Central memory CD8-positive, alpha-beta T cell (primary cell): Measurements from ENCODE around the gene LRCH3.
"Not testable (repeated sequence)": the region's sequence is repeated elsewhere in the genome, so short reads cannot be mapped to it uniquely, and the experiment has no call there.

Experiments
- ATAC-seq: fragments of 150-1000 bp; cut with Tn5 transposase; replicated peaks from 2 replicates; pipeline ENCODE4 v1.10.0; 2022; ENCODE audit warnings: mild to moderate bottlenecking, moderate FRiP score, moderate number of reproducible peaks; ENCODE audit not compliant: poor library complexity, severe bottlenecking; ENCODE audit errors: extremely low read depth
- DNase-seq, 2 donors: peaks; one replicate each; pipeline ENCODE4 v3.0.0; 2021; ENCODE audit warnings: low spot score in 2 of 2
- H3K27ac Mint-ChIP-seq: one replicate; pipeline ENCODE4 v1.8.0; 2022; ENCODE audit warnings: low read depth, mild to moderate bottlenecking, moderate library complexity, mixed read lengths
- H3K27me3 Mint-ChIP-seq: one replicate; pipeline ENCODE4 v1.8.0; 2022; ENCODE audit warnings: mixed read lengths
- H3K36me3 Mint-ChIP-seq: one replicate; pipeline ENCODE4 v1.8.0; 2022; ENCODE audit warnings: mild to moderate bottlenecking, moderate library complexity, mixed read lengths; ENCODE audit not compliant: insufficient read depth
- H3K4me1 Mint-ChIP-seq: one replicate; pipeline ENCODE4 v1.8.0; 2022; ENCODE audit warnings: mixed read lengths
- H3K4me3 Mint-ChIP-seq: one replicate; pipeline ENCODE4 v1.8.0; 2022; ENCODE audit warnings: mild to moderate bottlenecking, moderate library complexity, mixed read lengths
- H3K9me3 Mint-ChIP-seq: one replicate; pipeline ENCODE4 v1.8.0; 2022; ENCODE audit warnings: mixed read lengths

The LRCH3 gene

GRCh38 chr3:197883541-197883940, 92.5 kb downstream of the LRCH3 start:
- no peaks in the 10 kb centered on the region for H3K4me1 Mint-ChIP-seq
- DNase-seq, result no peak
- H3K4me3 Mint-ChIP-seq, result no peak overlapping the region
- no peak overlapping the region for H3K27ac Mint-ChIP-seq
- no peak for ATAC-seq
- no peaks in the 10 kb centered on the region for H3K27me3 Mint-ChIP-seq
- H3K36me3 Mint-ChIP-seq, result peaks cover 34% of the 10 kb centered on the region
- no peaks in the 10 kb centered on the region for H3K9me3 Mint-ChIP-seq

DNA sequence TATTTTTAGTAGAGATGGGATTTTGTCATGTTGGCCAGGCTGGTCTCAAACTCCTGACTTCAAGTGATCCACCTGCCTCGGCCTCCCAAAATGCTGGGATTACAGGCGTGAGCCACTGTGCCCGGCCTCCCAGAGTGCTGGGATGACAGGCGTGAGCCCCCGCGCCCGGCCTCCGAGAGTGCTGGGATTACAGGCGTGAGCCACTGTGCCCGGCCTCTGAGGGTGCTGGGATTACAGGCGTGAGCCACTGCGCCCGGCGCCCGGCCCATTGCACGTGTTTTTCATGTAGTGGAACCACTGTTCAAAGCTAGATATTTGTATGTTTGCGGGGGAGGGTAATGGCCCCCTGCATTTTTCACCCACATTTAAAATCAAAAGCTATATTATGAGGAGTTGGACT, 93.3 kb downstream of the LRCH3 start:
- not testable (repeated sequence) for H3K27me3 Mint-ChIP-seq, H3K27ac Mint-ChIP-seq, H3K4me1 Mint-ChIP-seq, H3K4me3 Mint-ChIP-seq, H3K9me3 Mint-ChIP-seq, ATAC-seq, DNase-seq
- H3K36me3 Mint-ChIP-seq, result peaks cover 33% of the 10 kb centered on the region

DNA sequence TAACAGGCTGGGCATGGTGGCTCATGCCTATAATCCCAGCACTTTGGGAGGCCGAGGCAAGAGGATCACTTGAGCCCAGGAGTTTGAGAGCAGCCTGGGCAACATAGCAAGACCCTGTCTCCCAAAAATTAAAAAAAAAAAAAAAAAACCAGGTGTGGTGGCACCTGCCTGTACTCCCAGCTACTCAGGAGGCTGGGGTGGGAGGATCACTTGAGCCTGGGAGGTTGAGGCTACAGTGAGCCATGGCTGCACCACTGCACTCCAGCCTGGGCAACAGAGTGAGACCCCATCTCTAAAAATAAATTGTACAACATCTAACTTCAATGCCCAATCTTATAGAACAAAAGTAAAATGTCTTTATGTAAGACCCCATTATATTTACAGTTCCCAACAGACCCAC, 95.0 kb downstream of the LRCH3 start:
- H3K36me3 Mint-ChIP-seq, result peaks cover 31% of the 10 kb centered on the region
- H3K4me3 Mint-ChIP-seq, H3K27ac Mint-ChIP-seq, H3K9me3 Mint-ChIP-seq, DNase-seq, ATAC-seq, H3K27me3 Mint-ChIP-seq, H3K4me1 Mint-ChIP-seq: not testable (repeated sequence)

GRCh38 chr3:197887430-197888053, 96.5 kb downstream of the LRCH3 start:
- peaks cover 31% of the 10 kb centered on the region for H3K36me3 Mint-ChIP-seq
- DNase-seq, ATAC-seq, H3K27me3 Mint-ChIP-seq, H3K4me1 Mint-ChIP-seq, H3K27ac Mint-ChIP-seq, H3K9me3 Mint-ChIP-seq, H3K4me3 Mint-ChIP-seq: not testable (repeated sequence)

DNA sequence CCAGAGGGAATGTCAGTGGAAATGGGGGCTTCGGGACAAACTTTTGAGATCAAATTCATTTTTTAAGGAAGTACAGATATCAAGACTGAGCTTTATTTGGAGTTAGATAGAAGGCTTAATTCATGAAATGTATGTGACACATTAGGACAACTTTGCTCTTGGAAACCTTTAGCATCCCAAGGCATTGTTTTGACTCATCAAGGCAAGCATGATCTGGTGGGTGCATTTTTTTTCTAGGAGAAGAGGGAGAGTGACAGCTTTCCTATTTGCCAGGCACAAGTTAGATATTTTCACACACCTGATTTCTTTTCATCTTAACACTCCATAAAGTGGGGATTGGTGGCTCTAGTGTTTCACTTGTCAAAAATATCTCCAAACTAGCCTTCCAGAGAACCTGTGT, 97.5 kb downstream of the LRCH3 start:
- no peak for ATAC-seq
- Mint-ChIP-seq H3K9me3 (no peaks in the 10 kb centered on the region), H3K4me1 (no peaks in the 10 kb centered on the region), H3K27me3 (no peaks in the 10 kb centered on the region), H3K4me3 (no peak overlapping the region), H3K27ac (peak overlapping the region; percentile 3), H3K36me3 (peaks cover 28% of the 10 kb centered on the region)
- DNase-seq, result no peak

GRCh38 chr3:197889204-197889930, 98.3 kb downstream of the LRCH3 start:
- H3K9me3 Mint-ChIP-seq, result no peaks in the 10 kb centered on the region
- peaks cover 21% of the 10 kb centered on the region for H3K36me3 Mint-ChIP-seq
- no peak overlapping the region for H3K4me3 Mint-ChIP-seq
- ATAC-seq (no peak), DNase-seq (no peak)
- H3K4me1 Mint-ChIP-seq, result no peaks in the 10 kb centered on the region
- H3K27ac Mint-ChIP-seq, result peak overlapping the region; percentile 3
- H3K27me3 Mint-ChIP-seq, result no peaks in the 10 kb centered on the region

- no peaks in the 10 kb centered on the region for H3K4me1 Mint-ChIP-seq
- H3K36me3 Mint-ChIP-seq, result peaks cover 13% of the 10 kb centered on the region
- no peak for DNase-seq
- H3K4me3 Mint-ChIP-seq, result no peak overlapping the region
- H3K27ac Mint-ChIP-seq, result no peak overlapping the region
- H3K27me3 Mint-ChIP-seq, result no peaks in the 10 kb centered on the region
- no peaks in the 10 kb centered on the region for H3K9me3 Mint-ChIP-seq
- no peak for ATAC-seq
Observed at GRCh38 chr3:197890693-197891092, 99.6 kb downstream of the LRCH3 start.

- Mint-ChIP-seq H3K9me3 (no peaks in the 10 kb centered on the region), H3K27me3 (no peaks in the 10 kb centered on the region), H3K4me1 (no peaks in the 10 kb centered on the region), H3K27ac (no peak overlapping the region), H3K4me3 (no peak overlapping the region), H3K36me3 (peaks cover 10% of the 10 kb centered on the region)
- DNase-seq (no peak), ATAC-seq (no peak)
Observed at GRCh38 chr3:197892162-197892561, 101.1 kb downstream of the LRCH3 start.

- H3K4me1 Mint-ChIP-seq, result no peaks in the 10 kb centered on the region
- H3K9me3 Mint-ChIP-seq, result no peaks in the 10 kb centered on the region
- H3K4me3 Mint-ChIP-seq, result no peak overlapping the region
- H3K27ac Mint-ChIP-seq, result no peak overlapping the region
- no peak for DNase-seq
- H3K36me3 Mint-ChIP-seq, result peaks cover 2% of the 10 kb centered on the region
- no peaks in the 10 kb centered on the region for H3K27me3 Mint-ChIP-seq
- ATAC-seq, result no peak
Observed at GRCh38 chr3:197896421-197896820, 105.4 kb downstream of the LRCH3 start.

DNA sequence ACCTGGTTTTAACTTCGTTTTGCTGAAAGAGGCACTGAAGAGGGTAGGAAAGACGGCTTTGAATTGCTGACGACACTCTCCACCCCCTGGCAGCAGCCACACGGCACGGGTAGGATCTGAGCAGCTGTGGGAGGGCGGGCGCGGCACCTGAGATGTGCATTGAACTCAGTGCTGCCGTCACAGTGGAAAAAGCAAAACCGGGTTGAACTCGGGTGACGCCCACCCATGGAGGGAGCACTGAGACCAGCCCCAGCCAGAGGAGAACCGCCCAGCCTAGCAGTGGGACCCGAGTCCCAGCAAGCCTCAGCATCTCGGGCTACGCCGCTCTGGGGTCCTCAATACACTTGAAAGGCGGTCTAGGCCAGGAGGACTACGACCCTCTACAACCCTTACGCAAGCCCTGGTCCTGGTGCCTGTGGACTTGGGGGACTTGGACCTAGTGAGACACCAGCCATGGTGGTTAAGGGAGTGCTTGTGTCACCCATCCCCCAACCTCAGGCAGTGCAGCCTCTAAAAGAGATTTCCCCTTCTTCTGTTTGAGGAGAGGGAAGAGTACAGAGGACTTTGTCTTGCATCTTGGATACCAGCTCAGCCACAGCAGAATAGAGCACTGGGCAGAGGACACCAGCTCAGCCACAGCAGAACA, 108.9 kb downstream of the LRCH3 start:
- no peak overlapping the region for H3K27ac Mint-ChIP-seq
- peaks cover 3% of the 10 kb centered on the region for H3K36me3 Mint-ChIP-seq
- no peaks in the 10 kb centered on the region for H3K9me3 Mint-ChIP-seq
- H3K4me3 Mint-ChIP-seq, result no peak overlapping the region
- DNase-seq (no peak), ATAC-seq (no peak)
- H3K27me3 Mint-ChIP-seq, result no peaks in the 10 kb centered on the region
- H3K4me1 Mint-ChIP-seq, result peaks cover 4% of the 10 kb centered on the region

GRCh38 chr3:197901626-197902025, 110.6 kb downstream of the LRCH3 start:
- no peaks in the 10 kb centered on the region for H3K9me3 Mint-ChIP-seq

DNA sequence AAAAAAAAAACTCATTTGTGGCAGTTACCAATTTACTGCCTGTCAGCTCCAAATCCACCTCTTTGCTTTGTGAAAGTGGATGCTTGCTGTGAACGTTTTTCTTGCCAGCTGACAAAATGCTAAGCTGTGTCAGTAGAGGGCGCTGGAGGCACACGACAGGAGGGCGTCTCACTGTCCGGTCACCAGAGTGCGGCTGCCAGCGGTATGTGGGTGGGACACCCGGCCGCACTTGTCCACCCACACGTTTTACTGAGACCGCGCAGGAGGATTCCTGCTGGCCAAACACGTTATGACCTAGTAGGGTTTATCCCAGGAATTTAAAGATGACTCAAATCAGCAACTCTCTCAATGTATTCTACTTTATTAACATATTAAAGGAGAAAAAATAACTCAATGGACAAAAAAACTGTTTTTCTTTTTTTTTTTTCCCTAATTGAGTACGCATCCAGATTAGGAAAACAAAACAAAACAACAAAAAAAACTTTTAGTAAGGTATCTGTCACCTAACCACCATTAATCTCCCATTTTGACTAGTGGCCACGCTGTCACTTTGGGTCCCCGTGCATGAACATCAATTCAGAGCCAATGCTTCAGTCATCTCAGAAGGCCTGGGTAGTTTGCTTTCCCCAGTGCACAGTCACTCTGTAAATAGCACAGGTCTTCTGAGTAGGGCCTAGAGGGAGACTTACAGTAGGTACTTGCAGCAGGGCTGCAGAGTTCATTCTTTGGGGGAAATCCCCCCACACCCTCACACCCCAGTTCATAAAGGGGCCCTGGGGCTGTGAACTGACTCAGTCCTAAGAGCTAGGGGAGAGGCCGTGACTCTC, 115.2 kb downstream of the LRCH3 start:
- DNase-seq, result peak; percentile 59 to 62
- Mint-ChIP-seq H3K27me3 (no peaks in the 10 kb centered on the region), H3K4me3 (no peak overlapping the region), H3K4me1 (peaks cover 14% of the 10 kb centered on the region), H3K9me3 (no peaks in the 10 kb centered on the region), H3K36me3 (peaks cover 1% of the 10 kb centered on the region), H3K27ac (no peak overlapping the region)
- ATAC-seq, result peak; percentile 77

More at GRCh38 chr3:197901626-197902025, 110.6 kb downstream of the LRCH3 start:
- peaks cover 3% of the 10 kb centered on the region for H3K36me3 Mint-ChIP-seq
- H3K27me3 Mint-ChIP-seq, result no peaks in the 10 kb centered on the region
- ATAC-seq (no peak), DNase-seq (no peak)
- peaks cover 13% of the 10 kb centered on the region for H3K4me1 Mint-ChIP-seq
- no peak overlapping the region for H3K4me3 Mint-ChIP-seq
- no peak overlapping the region for H3K27ac Mint-ChIP-seq
